ENCODE results near the gene KRT77.

DNA sequence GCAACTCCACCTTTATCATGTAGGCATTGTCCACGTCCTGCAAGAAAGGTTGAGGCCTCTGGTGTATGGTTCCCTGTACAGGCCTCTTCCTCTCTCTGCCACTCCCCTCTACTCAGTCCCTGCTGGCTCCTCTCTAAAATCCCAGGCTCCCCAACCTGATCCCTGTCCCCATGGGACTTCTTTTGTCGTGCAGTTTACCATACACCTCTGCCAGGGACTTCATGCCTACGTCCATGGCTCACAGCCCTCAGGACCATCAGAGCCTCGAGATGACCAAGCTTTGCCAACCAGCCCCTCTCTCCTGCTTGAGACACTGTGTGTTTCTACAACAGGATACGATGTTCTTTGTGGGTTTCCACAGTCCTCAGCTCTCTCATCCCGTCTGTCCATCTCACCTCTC lies 54.3 kb downstream of the KRT77 start:
- TF ChIP-seq, protein P1, sequence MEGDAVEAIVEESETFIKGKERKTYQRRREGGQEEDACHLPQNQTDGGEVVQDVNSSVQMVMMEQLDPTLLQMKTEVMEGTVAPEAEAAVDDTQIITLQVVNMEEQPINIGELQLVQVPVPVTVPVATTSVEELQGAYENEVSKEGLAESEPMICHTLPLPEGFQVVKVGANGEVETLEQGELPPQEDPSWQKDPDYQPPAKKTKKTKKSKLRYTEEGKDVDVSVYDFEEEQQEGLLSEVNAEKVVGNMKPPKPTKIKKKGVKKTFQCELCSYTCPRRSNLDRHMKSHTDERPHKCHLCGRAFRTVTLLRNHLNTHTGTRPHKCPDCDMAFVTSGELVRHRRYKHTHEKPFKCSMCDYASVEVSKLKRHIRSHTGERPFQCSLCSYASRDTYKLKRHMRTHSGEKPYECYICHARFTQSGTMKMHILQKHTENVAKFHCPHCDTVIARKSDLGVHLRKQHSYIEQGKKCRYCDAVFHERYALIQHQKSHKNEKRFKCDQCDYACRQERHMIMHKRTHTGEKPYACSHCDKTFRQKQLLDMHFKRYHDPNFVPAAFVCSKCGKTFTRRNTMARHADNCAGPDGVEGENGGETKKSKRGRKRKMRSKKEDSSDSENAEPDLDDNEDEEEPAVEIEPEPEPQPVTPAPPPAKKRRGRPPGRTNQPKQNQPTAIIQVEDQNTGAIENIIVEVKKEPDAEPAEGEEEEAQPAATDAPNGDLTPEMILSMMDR (IDR thresholded peaks at IDR 0.05), result no peak
- TF ChIP-seq POLR2A (IDR thresholded peaks at IDR 0.05), result no peak

Data from sigmoid colon (tissue), 3 donors.